SK-N-SH treated with all-trans-retinoic acid at 6 μM for 48 hours (cell line): Measurements from ENCODE around the gene CALHM2.

Experiments
- ARNTL ChIP-seq: fragments of 450-650 bp; formaldehyde crosslinking; IDR thresholded peaks from 2 replicates; pipeline ENCODE4 v1.5.0; 2020; ENCODE audit warnings: low read depth, mild to moderate bottlenecking, moderate library complexity, borderline replicate concordance
- ESRRG ChIP-seq: fragments of 250-450 bp; sonication (Bioruptor Pico); IDR thresholded peaks from 2 replicates; pipeline ENCODE4 v1.6.1; 2021; ENCODE audit warnings: mild to moderate bottlenecking
- SNAI2 ChIP-seq: fragments of 250-450 bp; sonication (Bioruptor Pico); IDR thresholded peaks from 2 replicates; pipeline ENCODE4 v1.5.0; 2020; ENCODE audit warnings: mild to moderate bottlenecking, moderate library complexity
- ZFP30 ChIP-seq: fragments of 450-650 bp; formaldehyde crosslinking; IDR thresholded peaks from 2 replicates; pipeline ENCODE4 v1.5.0; 2022; ENCODE audit warnings: mild to moderate bottlenecking, moderate library complexity

- TF ChIP-seq SNAI2 (CRISPR knock-in tag) (no peak), ZFP30 (no peak), ARNTL (no peak), ESRRG (CRISPR knock-in tag) (no peak)
These were observed 12.4 kb downstream of the CALHM2 start for GRCh38 chr10:103439776-103440175.
